A673 (cell line): ENCODE measurements around the gene MVB12B.

Experiments used
- CTCF ChIP-seq: fragments of 300-800, 200-600 bp; sonication (generic); conservative IDR thresholded peaks from 2 replicates; pipeline ENCODE4 v1.5.1; 2017; ENCODE audit warnings: low read depth, mild to moderate bottlenecking, antibody characterized with exemption, low read length, moderate library complexity, mixed read lengths
- EZH2 ChIP-seq: fragments of 200-600 bp; sonication (generic); IDR thresholded peaks from 2 replicates; pipeline ENCODE4 v1.6.1; 2017; ENCODE audit warnings: borderline replicate concordance, low read depth, mild to moderate bottlenecking, mixed read lengths, antibody characterized with exemption, low read length; ENCODE audit not compliant: poor library complexity, severe bottlenecking

- no peak for TF ChIP-seq EZH2
- no peak for TF ChIP-seq CTCF
Measured at GRCh38 chr9:126457175-126457547, 130.5 kb downstream of the MVB12B start.
